Ramos (cell line): ENCODE results near the gene TCEA3.

Experiments used
- in situ Hi-C: fragments of 300-500 bp; cut with MboI; formaldehyde crosslinking; loops from one replicate; pipeline ENCODE4 v1.14.3; 2022; ENCODE audit warnings: low sequenced_read_pairs; ENCODE audit not compliant: unreplicated experiment

TCEA3 gene

GRCh38 chr1:23343221-23344110 lies 81.1 kb downstream of the TCEA3 start:
- in situ Hi-C loops: no loop called here

GRCh38 chr1:23341931-23342692 lies 82.4 kb downstream of the TCEA3 start:
- in situ Hi-C loops: no loop called here

DNA sequence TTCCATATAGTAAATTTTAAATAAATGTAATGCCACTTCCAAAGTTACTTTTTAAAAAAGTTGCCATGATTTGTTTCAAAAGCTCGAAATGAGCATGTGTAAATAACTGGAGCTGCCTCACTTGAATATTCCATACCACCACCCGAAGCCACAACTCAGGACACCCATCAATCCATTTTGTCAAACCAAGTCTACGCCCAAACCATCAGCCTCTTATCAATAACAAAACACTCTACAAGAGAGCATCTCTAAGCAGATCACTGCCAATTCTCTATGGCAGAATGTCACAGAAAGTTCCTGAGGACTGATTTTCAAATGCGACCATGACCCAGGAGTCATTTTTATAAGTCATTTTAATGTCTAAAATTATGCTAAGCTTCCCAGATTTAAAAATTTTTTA lies 84.9 kb downstream of the TCEA3 start:
- in situ Hi-C loops: no loop called here

DNA sequence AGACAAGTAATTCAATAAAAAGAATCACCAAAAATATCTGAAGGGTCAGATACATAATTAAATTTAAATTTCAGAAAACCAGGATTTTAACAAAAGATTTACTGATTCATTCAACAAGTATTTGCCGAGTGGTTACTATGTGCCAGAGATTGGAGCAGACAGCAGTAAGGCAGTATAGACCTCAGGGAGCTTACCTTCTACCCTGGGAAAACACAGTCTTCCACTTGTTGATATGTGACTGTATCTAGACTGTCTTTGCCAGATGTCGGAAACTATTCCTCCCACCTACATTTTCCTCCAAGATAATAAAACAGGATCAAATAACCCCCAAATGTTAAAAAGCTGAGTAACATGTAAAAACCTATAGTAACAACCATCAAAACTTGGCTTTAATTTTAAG lies 86.7 kb downstream of the TCEA3 start:
- in situ Hi-C loops: no loop called here

GRCh38 chr1:23331713-23332112 lies 92.8 kb downstream of the TCEA3 start:
- in situ Hi-C loops: loop anchor here (5.0 kb wide), 1 partner anchor 34 kb away; no protein-coding TSS in a partner anchor
